ENCODE measurements around the gene CLDN2. TPM values are rescaled to one million over a fixed set of nuclear protein-coding genes. Genes with fewer than 3 reads are reported as not detected.

Gene CLDN2
- polyA plus RNA-seq, 3 donors = 0.38 to 1.2 (median 0.45) TPM

DNA sequence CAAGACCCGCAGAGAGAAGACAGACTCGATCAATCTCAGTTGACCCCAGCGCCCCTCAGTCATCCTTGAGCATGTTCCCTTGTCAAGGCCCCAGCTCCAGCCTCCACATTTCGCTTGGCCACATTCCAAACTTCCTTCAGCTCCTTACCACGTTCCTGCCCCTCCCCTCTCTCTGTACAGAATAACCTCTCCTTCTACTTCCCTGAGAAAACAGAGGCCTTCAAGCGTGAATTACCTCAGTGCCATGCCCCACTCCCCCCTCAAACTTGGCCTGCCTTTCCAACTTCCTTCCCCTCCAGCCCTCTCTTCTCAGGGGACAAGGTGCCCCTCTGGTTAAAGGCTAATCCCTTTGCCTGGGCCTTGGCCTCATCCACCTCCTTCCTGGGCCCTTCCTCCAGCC lies 13.8 kb upstream of the CLDN2 start:
- WGBS, 3 donors = 45 to 62% (median 54%) methylated on average over 6 of the region's 6 CpGs
- H3K27ac ChIP-seq (ENCODE audit: low read depth, low read length) = no peak overlapping the region

GRCh38 chrX:106912864-106913263 lies 7.3 kb upstream of the CLDN2 start:
- 58 to 94% (median 59%) methylated on average over 2 of the region's 2 CpGs for WGBS, 3 donors
- H3K27ac ChIP-seq (ENCODE audit: low read depth, low read length) = no peak overlapping the region

- WGBS, 3 donors = 41 to 49% (median 42%) methylated on average over 6 of the region's 6 CpGs
- H3K27ac ChIP-seq (ENCODE audit: low read depth, low read length) = no peak overlapping the region
Observed at GRCh38 chrX:106917830-106918500, 2.2 kb upstream of the CLDN2 start.

GRCh38 chrX:106921637-106922036 lies 1.4 kb downstream of the CLDN2 start:
- H3K27ac ChIP-seq (ENCODE audit: low read depth, low read length) = no peak overlapping the region
- WGBS, 3 donors = 57 to 71% (median 64%) methylated on average over 1 to 2 of the region's 2 CpGs

GRCh38 chrX:106927023-106927422 lies 6.8 kb downstream of the CLDN2 start:
- WGBS, 3 donors = 69 to 91% (median 82%) methylated on average over 3 of the region's 3 CpGs

GRCh38 chrX:106927700-106928099 lies 7.5 kb downstream of the CLDN2 start:
- 31 to 78% (median 66%) methylated on average over 5 of the region's 5 CpGs for WGBS, 3 donors
- no peak overlapping the region for H3K27ac ChIP-seq (ENCODE audit: low read depth, low read length)

More at GRCh38 chrX:106927023-106927422, 6.8 kb downstream of the CLDN2 start:
- no peak overlapping the region for H3K27ac ChIP-seq (ENCODE audit: low read depth, low read length)

- WGBS, 3 donors = 79 to 93% (median 81%) methylated on average over 4 of the region's 4 CpGs
- H3K27ac ChIP-seq (ENCODE audit: low read depth, low read length) = no peak overlapping the region
Observed at GRCh38 chrX:106928227-106928626, 8.0 kb downstream of the CLDN2 start.

- 69 to 95% (median 93%) methylated on average over 3 of the region's 3 CpGs for WGBS, 3 donors
- no peak overlapping the region for H3K27ac ChIP-seq (ENCODE audit: low read depth, low read length)
Observed at GRCh38 chrX:106931831-106932491, 11.8 kb downstream of the CLDN2 start.

DNA sequence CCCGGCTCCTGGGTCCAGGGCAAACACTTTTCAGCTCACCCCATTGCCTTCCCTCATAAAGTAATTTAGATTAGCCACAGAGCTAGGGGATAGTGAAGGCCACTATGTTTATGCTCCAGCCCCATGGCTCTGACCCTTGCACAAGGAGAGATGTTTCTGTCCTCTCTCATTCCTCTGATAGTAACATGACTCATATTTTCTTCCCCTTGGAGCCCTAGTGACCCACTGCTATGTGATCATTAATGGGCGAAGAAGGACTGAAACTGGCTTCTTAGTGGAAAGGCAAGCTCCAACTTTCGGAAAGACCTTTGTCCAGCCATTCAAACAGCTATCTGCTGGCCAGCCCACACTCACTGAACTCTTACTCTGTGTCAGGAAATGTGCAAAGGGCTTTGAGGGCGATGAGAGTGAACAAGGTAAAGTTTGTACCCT lies 12.3 kb downstream of the CLDN2 start:
- WGBS, 3 donors = 57 to 78% (median 71%) methylated on average over 4 of the region's 4 CpGs
- no peak overlapping the region for H3K27ac ChIP-seq (ENCODE audit: low read depth, low read length)

DNA sequence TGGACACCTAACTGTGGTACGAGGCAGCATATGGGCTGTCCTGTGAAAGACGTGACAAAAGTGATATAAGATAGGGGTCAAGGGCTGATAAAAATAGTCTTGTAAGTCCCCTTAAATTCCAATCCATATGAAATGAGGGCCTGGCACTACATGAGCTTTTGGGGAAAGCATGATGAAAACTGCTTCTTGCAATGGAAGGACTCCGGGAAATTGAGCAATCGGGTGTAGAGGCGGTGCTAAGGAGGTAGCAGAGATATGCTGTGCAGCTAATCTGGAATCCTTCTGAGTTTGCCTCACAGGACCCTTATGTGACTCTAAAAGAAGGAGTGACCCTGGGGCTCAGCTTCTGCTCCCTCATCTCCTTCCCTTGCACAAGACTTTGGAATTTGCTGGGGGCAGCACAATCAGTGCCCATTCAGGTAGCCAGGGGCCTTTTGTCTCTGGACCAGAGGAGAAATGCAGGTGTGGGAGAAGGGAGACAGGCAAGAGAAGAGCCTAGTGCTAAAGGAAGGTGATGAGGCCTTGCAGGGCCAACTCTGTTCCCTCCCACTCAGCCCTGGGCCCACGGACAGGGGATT lies 12.8 kb downstream of the CLDN2 start:
- no peak overlapping the region for H3K27ac ChIP-seq (ENCODE audit: low read depth, low read length)
- 38 to 59% (median 39%) methylated on average over 6 of the region's 6 CpGs for WGBS, 3 donors

- no peak overlapping the region for H3K27ac ChIP-seq (ENCODE audit: low read depth, low read length)
- WGBS, 3 donors = 3 to 26% (median 3%) methylated on average over 3 of the region's 3 CpGs
Observed at GRCh38 chrX:106933538-106933961, 13.3 kb downstream of the CLDN2 start.

GRCh38 chrX:106935175-106935574 lies 15.0 kb downstream of the CLDN2 start:
- 37 to 57% (median 38%) methylated on average over 4 of the region's 4 CpGs for WGBS, 3 donors
- H3K27ac ChIP-seq (ENCODE audit: low read depth, low read length) = no peak overlapping the region

DNA sequence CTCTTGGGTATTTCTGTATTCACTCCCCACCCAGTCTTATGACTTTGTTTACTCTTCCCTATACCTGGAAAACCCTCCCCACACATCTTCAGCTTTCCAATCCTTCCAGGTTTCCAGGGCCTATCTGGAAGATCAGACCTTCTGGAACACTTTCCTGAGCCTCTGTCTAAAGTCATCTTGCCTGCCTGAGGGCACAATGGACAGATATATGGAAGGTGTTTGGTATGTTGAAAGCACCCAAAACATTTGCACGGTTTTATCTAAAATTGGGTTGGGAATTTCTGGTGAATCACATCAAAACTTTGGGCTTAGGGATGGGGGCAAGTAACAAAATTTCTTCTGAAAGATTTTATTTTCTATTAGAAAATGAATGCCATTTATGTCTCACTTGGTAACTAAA lies 16.0 kb downstream of the CLDN2 start:
- WGBS, 3 donors = 55 to 100% (median 97%) methylated on average over 1 of the region's 1 CpG

DNA sequence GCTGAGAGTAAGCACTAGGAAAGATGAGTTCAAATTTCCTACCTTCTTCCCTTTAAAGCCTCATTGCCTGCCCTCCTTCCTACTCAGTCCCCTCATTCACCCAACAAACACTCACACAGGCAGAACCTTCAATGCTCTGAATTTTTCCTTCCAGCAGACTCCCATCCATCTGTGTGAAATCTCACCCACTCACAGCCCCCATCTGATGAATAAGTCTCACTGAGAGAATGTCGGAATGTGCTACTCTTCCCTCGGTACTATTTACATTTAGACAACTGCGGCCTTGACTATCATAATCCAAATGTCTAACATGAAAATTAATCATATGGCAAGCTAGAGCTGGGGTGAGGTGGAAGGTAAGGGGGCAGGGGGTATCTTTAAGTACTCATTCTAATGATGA lies 19.4 kb downstream of the CLDN2 start:
- WGBS, 3 donors = 56 to 85% (median 79%) methylated on average over 3 of the region's 3 CpGs

More for the DNA sequence above, 16.0 kb downstream of the CLDN2 start:
- no peak overlapping the region for H3K27ac ChIP-seq (ENCODE audit: low read depth, low read length)

GRCh38 chrX:106940068-106940467 lies 19.9 kb downstream of the CLDN2 start:
- 82 to 100% (median 89%) methylated on average over 1 of the region's 1 CpG for WGBS, 3 donors
- H3K27ac ChIP-seq (ENCODE audit: low read depth, low read length) = no peak overlapping the region

More for the DNA sequence above, 19.4 kb downstream of the CLDN2 start:
- no peak overlapping the region for H3K27ac ChIP-seq (ENCODE audit: low read depth, low read length)

DNA sequence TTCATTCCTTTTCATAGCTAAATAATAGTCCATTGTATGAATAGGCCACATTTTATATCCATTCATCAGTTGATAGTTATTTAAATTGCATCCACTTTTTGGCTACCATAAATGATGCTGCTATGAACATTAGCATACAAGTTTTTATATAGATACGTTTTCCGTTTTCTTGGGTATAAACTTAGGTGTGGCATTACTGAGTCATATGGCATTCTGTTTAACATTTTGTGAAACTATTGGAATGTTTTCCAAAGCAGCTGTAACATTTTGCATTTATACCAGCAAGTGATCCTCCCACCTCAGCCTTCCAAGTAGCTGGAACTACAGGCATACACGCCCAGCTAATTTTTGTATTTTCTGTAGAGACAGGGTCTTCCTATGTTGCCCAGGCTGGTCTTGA lies 26.3 kb downstream of the CLDN2 start:
- 88 to 96% (median 95%) methylated on average over 3 of the region's 3 CpGs for WGBS, 3 donors
- H3K27ac ChIP-seq (ENCODE audit: low read depth, low read length) = no peak overlapping the region

DNA sequence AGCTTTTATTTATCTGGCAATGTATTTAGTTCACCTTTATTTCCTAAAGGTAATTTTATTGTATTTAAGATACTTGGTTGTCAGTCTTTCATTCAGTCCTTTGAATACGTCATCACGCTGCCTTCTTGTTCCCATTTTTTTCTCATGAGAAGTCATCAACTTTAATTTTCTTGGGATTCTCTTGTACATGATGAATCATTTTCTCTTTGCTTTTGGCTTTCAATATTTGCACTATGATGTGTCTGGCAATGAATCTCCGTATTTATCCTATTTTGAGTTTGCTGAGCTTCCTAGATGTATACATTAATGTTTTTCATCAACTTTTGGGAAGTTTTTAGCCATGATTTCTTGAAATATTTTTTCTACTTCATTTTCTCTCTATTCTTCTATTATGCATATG lies 28.4 kb downstream of the CLDN2 start:
- WGBS, 3 donors = 85 to 94% (median 91%) methylated on average over 3 of the region's 3 CpGs
- no peak overlapping the region for H3K27ac ChIP-seq (ENCODE audit: low read depth, low read length)

DNA sequence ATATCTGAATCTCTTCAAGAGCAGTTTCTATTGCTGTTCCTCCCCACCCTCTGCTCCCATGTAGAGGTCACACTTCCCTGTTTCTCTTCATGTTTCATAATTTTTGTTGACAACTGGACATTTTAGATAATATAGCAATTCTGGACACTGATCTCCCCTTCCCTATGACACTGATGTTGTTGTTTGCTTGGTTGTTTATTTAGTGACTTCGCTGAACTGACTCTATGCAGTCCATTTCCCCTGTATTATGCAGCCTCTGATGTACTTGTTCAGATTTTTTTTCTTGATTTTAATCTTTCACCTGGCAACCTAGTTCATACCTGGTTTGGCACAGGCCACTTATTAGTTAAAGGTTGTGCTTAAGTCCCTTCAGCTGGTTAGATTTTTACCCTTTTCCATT lies 29.2 kb downstream of the CLDN2 start:
- WGBS, 3 donors = 58 to 100% (median 97%) methylated on average over 1 of the region's 1 CpG
- no peak overlapping the region for H3K27ac ChIP-seq (ENCODE audit: low read depth, low read length)

GRCh38 chrX:106950381-106950780 lies 30.2 kb downstream of the CLDN2 start:
- 49 to 89% (median 77%) methylated on average over 2 of the region's 2 CpGs for WGBS, 3 donors
- H3K27ac ChIP-seq (ENCODE audit: low read depth, low read length) = no peak overlapping the region
